NCI-H1048 (cell line): ENCODE measurements around the gene BTBD1.

Source experiments
- DNase-seq: peaks from one replicate; lab custom pipeline; 2025; lab: John Stamatoyannopoulos, UW

Gene BTBD1

DNA sequence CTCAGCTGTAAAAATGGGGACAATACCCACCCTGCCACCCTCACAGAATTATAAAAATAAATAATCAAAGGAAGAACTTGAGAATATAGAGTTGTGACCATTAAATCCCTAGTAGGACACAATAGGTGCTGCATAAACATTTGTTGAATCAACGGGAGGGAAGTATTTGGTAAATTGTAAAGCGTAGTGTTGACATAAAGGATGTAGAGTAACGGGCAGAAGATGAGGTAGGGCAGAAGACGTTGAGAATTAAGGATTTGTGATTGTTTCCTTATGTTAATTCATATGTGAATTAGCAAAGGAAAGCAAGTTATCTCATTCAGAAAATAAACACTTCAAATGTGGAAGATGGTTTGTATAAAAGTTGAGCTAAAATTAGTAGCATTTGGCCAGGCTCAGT, 73.9 kb downstream of the BTBD1 start:
- no peak for DNase-seq

DNA sequence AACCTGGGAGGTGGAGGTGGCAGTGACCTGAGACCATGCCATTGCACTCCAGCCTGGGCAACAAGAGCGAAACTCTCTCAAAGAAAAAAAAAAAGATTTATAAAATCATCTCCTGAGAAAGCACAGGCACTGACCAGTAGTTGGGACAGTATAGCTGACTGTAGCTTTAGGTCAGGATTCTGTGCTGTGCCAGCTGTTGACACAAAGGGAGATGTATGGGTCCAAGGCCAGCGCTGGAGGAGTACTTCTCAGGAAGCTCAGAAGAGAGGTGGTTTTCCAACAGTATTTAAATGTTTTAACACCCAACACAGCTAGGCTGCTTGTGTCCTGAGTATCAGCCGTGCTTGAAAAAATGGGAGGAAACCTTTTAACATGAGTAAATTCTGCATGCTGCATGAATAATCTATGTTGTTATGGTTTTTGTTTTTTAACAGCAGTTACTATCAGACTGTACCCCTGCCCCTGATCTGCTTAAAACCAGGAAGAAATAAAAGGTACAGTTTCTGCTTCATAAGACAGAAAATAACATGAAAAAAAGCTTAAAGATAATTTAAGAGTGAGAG, 74.5 kb downstream of the BTBD1 start:
- DNase-seq = no peak

DNA sequence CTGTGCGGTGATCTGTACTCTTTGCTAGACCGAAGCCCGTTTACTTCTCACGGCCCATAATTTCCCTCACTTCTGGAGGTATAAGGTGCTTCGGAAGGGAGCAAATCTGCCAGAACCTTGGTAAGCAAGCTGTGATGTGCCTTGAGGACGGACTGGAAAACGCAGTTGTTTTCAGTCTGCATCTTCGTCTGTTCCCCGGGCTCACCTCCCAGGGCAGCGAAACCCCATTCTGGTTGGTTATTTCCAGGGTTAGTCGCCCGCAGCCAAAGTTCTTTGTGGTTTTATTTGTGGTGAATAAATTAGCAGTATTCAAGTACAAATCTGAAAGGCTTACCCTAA, 80.6 kb downstream of the BTBD1 start:
- DNase-seq = no peak

DNA sequence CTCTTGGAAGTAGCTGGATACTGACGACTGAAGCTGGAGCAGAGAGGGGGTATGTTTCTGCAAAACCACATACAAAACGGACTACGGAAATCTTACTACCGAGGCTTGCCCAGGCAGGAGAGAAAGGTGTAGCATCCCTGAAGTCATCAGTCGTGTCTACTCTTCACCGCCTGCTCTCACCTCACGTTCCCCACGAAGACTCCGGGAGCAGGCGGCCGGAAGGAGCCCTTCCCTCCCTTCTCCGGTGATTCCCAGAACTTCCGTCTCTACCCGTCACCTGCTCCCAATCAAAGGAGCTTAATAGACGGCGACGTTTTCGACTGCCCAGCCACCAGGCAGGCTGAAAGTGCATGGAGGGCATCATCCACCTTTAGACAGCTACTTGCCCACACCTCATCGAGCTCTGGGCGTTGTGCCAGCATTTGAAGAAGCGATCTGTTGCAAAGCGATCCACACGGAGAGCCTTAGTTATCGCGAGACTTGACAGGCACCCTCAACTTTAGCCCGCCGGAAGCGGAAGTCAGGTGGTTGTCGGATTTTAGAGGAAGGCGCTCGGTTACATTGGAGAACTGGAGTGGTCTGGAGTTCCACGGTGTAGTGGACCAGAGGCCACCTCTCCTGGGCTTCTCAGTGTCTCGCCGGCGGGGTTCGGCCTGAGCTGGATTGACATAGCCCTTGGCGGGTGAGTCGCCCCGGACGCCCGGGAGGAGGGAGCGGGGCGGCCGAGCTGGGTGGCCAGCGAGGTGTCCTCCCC, 81.2 kb downstream of the BTBD1 start, which contains the start of gene RAMAC:
Gene RAMAC (plus strand): TSS at position 523 of the 754 bp plus-strand sequence. CDS start 2,809 bp downstream, outside the sequence.
- DNase-seq = peak; percentile 85

DNA sequence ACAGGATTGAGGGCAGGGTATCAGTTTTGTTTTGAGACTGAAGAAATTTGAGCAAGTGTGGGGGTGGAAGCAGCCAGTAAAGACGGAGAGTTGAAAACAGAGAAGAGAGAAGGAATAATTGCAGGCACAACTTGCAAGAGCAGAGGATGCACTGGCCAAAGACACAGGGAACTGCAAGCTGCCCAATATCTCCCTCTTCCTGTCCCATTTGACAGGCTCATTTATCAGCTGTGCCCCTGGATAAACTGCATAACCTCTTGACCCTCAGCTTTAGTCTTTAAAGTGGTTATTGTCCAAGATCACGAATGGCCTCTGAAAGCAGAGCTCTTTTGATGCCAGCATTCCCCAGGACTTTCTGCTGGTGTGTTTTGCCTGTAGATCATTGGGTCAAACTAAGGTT, 86.1 kb downstream of the BTBD1 start:
- no peak for DNase-seq

DNA sequence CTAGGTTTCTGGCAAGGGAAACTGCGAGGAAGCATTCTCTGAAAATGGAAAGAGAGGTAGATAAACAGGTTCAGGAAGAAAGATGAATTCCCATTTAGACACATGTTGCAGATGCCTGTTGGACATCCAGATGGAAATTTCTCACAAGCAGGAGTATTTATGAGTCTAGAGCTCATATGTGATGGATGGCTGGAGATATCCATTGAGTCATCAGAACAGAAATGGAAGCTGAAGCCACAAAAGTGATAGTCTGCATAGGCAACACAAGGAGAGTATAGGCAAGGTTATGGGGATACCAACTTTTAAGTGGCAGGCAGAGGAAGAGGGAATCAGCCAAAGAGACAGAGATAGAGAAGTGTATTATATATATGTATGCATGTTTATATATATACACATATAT, 87.3 kb downstream of the BTBD1 start:
- no peak for DNase-seq

DNA sequence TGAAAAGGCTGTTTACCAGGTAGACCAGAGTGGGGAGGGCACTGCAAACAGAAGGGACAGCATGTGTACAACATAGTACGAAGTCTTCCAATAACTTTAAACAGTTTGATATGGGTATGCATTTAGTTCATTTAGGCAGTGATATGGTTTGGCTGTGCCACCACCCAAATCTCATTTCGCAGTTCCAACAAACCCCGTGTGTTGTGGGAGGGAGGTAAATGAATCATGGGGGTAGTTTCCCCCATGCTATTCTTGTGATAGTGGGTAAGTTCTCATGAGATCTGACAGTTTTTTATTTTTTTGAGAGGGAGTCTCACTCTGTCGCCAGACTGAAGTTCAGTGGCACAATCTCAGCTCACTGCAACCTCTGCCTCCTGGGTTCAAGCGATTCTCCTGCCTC, 88.6 kb downstream of the BTBD1 start:
- DNase-seq = no peak

DNA sequence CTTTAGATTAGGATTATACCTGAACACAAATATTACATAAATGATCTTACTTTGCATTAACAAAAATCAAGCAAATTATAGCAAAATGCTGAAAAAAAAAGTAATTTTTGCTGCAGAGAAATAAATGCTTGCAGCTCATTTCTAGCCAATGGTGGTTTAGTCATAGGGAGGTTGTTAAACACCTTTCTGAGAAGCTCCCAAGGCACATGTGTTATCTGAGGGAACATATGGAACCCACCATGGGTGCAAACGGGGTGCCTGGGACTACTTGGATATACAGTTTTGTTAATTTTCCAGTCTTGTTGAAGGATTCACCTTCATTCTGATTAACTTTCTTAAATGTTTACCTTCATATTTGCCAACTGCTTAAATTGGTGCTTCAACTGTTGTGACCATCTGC, 90.0 kb downstream of the BTBD1 start:
- DNase-seq = no peak

DNA sequence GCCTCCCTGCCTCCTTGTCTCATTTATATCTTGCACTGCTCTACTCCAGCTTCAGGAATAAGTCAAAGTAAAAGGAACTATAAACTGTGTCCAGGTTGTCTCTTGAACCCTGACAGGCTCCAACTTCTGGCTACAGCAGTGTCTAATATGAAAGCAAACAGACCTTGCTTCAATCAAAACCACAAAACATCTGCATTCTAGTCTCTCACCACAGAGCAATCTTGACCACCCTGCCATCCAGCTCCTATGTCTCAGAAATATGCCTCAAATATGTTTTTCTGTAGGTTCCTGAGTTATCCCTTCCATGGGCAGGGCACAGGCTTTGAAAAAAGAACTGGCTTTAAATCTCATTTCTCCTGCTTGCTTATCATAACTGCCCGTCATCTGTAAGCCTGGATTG, 94.1 kb downstream of the BTBD1 start:
- no peak for DNase-seq

DNA sequence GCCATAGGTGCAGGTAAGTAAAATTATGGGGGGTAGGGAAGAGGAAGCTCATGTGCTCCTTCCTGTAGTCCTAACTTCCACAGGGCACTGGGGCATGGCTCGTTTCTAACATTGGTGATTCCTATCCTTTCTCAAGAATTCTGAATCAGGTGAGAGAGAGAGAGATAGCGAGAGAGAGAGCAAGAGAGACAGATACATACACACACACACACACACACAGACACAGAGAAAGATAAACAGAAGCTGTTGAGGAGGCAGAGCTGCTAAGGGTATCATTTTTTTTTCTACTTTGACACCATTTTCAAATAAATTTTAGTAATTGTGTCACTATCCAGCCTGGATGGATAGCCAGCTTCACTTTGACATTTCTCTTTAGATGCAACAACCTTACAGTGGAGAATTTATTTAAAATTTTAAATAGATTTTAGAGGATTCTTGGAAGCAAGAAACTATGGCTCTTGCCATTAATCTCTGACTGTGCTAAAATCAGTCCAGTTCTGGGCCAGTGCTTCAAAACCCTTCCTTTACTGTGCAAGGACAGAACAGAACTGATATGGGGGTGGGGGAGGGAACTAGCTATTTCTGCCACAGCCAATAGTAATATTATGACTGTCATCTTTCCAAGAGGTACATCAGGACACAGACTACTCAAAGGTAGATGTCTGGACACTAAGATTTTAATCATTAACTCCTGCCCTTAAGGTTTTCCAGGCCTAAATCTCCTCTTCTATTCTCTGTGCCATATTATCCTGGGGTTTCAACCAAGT, 95.7 kb downstream of the BTBD1 start:
- DNase-seq = no peak

DNA sequence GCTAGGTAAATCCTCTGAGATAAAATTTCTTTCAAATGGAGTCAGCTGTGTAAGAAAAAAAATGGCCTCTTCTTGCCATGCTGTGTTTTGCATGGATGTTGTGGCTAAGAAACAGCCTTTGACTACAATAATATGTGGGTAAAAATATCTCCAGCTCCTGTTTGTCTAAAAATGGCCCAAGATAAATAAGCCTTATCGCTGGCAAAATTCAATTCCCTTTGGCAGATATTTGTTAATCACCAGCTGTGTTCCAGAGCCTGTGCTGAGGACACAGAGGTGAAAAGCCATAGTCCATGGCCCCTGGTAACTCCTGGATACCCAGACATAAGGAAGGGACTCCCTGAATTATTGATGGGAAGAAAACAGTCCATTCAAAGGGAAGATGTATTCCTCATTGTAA, 96.4 kb downstream of the BTBD1 start:
- no peak for DNase-seq

DNA sequence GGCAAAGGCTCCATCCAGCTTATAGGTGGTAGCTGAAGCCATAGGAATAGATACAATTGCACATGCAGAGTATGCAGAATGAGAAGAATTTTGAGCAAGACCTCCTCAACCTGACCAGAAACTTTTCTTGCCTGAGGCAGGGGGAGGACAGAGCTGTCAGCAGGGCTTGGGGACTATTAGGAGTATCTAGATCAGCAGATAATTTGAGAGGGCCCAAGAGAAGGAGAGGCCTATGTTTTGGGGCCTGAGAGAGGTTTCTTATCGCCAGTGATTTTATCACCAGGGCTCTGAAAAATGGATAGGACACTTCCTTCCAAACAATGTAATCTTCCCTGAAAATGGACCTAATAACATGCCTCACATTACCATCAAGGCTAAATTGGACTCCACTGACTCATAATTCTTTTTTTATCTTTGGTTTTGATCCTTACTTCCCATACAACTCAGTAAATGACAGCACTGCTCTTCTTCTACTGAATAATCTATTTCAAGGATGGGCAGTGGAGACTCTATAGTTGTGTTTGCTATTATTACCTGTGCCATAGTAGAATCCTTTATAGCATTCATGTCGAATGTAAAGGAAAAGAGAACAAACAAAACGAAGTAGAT, 96.9 kb downstream of the BTBD1 start:
- no peak for DNase-seq

DNA sequence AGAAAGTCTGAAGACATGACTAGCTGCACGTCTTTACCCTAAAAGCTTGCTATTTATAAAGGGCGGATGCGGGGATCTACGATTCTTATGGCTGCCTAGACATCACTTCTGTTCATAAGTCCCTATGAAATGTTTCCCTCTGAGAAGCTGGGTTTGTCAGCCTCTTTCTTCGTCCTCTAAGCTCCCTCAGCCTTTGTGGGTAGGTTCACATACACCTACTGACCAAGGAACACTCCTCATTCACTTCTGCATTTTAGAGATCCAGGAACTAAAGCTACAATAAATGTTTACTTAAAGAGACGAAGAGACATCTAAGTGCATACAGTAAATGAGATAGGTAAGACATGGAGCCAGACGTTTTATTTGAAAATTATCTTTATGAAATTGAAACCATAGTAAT, 97.7 kb downstream of the BTBD1 start:
- no peak for DNase-seq

DNA sequence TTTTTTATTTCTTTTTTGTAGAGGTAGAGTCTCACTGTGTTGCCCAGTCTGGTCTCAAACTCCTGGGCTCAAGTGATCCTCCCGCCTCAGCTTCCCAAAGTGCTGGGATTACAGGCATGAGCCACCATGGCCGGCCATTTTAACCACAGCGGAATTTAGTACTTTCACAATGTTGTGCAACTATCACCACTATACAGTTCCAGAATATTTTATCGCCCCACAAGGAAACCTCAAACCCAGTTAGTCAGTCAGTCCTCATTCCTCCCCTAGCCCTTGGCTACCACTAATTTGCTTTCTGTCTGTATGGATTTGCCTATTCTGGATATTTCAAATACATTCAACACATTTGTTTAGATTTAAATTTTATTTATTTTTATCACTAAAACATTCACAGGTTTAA, 99.0 kb downstream of the BTBD1 start:
- no peak for DNase-seq

DNA sequence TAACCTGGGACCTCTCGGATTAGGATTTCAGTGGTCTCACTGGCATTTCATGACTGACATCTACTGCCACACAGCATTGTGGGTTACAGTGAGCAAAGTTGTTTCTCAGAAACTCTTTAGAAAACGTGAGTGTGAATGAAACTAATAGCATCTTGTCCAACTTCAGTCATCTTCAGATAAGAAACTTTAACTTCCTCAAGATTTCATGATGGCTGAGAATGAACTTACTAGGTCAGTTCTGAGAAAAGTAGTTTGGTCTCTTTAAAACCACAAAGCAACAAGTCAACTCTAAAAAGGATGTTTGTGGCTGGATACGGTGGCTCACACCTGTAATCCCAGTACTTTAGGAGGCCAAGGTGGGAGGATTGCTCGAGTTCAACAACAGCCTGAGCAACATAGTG, 100.4 kb downstream of the BTBD1 start:
- DNase-seq = no peak
